Bronchial epithelial cell (primary cell): ENCODE results near the gene LSM3. TPM values are rescaled to one million over a fixed set of nuclear protein-coding genes. Genes with fewer than 3 reads are reported as not detected.

Experiments used
- DNase-seq: peaks from one replicate; pipeline ENCODE4 v3.0.0-alpha.2; 2010; ENCODE audit warnings: low read depth
- FAIRE-seq: peaks from 2 replicates; lab custom pipeline; 2011; peaks lifted over from hg19 to GRCh38; lab: Jason Lieb, UNC
- H3K27me3 ChIP-seq: 2 replicates; pipeline ENCODE4 v1.5.1; 2011; ENCODE audit warnings: low read length; ENCODE audit not compliant: control insufficient read depth, insufficient read depth
- H3K36me3 ChIP-seq: 2 replicates; pipeline ENCODE4 v1.5.1; 2011; ENCODE audit warnings: low read length; ENCODE audit not compliant: control insufficient read depth, insufficient read depth
- H3K4me3 ChIP-seq: 2 replicates; pipeline ENCODE4 v1.5.1; 2011; ENCODE audit warnings: mild to moderate bottlenecking, low read depth, low read length, control low read depth
- total RNA-seq: library from RNA; depleted of rRNA; stranded (reverse); fragments of >200 nt; gene quantifications from 2 replicates; pipeline ENCODE4 v1.2.1, GENCODE V29; 2014
- TF ChIP-seq, protein P1 (sequence below): IDR thresholded peaks from 2 replicates; pipeline ENCODE4 v1.5.1; 2011; ENCODE audit warnings: mild to moderate bottlenecking, moderate library complexity, low read length, control low read depth, inconsistent platforms; ENCODE audit not compliant: insufficient read depth, severe bottlenecking

Gene LSM3
- total RNA-seq, 1 donor from 2014 or later: 6.6 TPM

DNA sequence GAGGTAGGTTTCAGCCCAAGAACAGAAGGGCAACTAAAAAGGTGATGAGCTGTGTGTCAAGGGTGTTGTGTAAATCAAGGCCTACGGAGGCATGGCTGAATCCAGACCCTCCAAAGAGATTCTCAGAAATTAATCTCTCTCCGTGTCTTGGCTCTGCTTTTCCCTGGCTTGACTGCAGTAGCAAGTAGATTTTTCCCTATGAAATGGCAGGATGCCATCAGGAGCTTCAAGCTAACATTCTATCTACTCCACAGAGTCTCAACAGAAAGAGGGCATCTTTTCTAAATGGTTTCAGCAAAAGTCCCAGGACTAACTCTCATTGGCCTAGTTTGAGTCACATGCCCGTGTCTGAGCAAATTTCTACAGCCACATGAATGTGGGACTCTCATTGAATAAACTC lies 58.3 kb downstream of the LSM3 start:
- TF ChIP-seq, protein P1, sequence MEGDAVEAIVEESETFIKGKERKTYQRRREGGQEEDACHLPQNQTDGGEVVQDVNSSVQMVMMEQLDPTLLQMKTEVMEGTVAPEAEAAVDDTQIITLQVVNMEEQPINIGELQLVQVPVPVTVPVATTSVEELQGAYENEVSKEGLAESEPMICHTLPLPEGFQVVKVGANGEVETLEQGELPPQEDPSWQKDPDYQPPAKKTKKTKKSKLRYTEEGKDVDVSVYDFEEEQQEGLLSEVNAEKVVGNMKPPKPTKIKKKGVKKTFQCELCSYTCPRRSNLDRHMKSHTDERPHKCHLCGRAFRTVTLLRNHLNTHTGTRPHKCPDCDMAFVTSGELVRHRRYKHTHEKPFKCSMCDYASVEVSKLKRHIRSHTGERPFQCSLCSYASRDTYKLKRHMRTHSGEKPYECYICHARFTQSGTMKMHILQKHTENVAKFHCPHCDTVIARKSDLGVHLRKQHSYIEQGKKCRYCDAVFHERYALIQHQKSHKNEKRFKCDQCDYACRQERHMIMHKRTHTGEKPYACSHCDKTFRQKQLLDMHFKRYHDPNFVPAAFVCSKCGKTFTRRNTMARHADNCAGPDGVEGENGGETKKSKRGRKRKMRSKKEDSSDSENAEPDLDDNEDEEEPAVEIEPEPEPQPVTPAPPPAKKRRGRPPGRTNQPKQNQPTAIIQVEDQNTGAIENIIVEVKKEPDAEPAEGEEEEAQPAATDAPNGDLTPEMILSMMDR: no peak
- FAIRE-seq (no peak), DNase-seq (no peak)
- H3K27me3 ChIP-seq: no peaks in the 10 kb centered on the region
- H3K36me3 ChIP-seq: no peaks in the 10 kb centered on the region
- no peak overlapping the region for H3K4me3 ChIP-seq

DNA sequence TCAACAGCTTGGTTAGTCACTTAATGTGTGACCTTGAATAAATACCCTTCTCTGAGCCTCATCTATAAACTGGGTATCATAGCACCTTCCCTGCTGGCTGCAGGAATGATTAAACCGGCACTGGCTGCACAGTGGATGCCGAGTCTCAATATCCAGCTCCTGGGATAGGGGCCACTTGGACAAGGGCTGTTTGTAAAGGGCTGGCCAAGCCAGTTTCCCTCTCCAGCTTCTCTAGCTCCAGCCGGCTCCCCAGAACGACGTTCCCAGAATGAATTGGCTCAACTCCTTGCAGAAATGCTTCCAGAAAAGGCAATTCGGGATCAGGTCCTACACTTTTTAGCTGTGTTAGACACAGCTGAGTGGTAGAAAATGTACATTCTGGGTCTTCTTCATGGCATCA lies 58.8 kb downstream of the LSM3 start:
- no peak for DNase-seq
- H3K4me3 ChIP-seq: no peak overlapping the region
- H3K27me3 ChIP-seq: no peaks in the 10 kb centered on the region
- no peaks in the 10 kb centered on the region for H3K36me3 ChIP-seq
- TF ChIP-seq, protein P1: no peak
- no peak for FAIRE-seq

DNA sequence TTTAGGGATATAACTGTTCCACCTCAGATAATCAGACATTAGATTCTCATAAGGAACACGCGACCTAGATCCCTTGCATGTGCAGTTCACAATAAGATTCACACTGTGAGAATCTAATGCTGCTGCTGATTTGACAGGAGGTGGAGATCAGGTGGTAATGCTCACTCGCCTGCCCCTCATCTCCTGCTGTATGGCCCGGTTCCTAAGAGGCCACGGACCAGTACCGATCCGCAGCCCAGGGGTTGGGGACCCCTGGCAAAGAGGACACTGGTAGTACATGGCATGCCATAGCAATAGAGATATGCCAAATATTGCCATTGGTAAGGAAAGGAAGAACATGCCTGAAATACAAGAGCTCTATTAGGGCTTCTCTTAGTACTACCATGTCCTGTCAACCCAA lies 59.7 kb downstream of the LSM3 start:
- no peak overlapping the region for H3K4me3 ChIP-seq
- H3K36me3 ChIP-seq: no peaks in the 10 kb centered on the region
- TF ChIP-seq, protein P1: no peak
- FAIRE-seq (no peak), DNase-seq (no peak)
- H3K27me3 ChIP-seq: no peaks in the 10 kb centered on the region

DNA sequence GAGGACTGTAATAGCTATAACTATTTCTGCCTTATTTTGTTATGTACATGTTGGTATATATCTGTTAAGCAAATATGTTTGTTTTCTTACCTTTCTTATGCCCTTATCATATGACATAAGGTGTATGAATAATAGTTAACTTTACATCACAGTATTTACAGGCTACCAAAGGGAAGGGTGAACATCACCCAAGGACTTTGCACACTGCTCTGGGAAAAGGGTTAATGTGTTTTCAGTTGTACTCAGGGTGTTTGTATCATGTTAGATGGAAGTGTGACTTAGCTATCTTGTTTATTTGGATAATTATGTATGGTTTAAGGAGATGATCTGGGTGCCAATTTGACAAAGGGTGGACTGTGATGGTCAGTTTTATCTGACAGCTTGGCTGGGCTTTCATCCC lies 60.3 kb downstream of the LSM3 start:
- Histone ChIP-seq H3K27me3 (no peaks in the 10 kb centered on the region), H3K36me3 (no peaks in the 10 kb centered on the region), H3K4me3 (no peak overlapping the region)
- FAIRE-seq (no peak), DNase-seq (no peak)
- TF ChIP-seq, protein P1: no peak

DNA sequence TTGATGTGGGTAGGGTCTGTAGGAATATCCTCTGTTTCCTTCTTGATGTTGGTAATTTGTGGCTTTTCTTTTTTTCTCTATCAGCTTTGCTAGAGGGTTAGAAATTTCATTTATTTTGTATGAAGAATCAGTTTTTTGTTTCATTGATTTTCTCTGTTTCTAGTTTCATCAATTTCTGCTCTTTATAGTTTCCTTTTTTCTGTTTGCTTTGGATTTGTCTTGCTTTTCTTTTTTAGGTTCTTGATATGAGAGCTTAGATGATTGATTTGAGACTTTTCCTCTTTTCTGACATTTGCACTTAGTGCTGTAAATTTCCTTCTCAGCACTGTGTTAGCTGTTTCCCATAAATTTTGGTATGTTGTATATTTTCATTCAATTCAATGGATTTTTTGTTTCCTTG lies 61.3 kb downstream of the LSM3 start:
- TF ChIP-seq, protein P1: no peak
- DNase-seq (no peak), FAIRE-seq (no peak)
- no peaks in the 10 kb centered on the region for H3K27me3 ChIP-seq
- no peak overlapping the region for H3K4me3 ChIP-seq
- H3K36me3 ChIP-seq: no peaks in the 10 kb centered on the region

DNA sequence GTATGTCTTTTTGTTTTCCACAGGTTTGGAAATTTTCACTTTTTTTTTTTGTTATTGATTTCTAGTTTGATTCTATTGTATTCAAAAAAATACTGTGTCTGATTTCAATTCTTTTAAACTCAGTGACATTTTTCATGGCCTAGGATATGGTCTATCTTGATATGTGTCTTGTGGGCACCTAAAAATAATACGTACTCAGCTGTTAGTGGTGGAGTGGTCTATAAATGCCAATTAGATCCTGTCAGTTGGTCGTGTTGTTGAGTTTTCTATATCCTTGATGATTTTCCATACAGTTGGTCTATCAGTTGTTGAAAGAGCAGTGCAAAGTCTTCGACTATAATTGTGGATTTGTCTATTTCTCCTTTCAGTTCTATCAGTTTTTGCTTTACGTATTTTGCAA lies 61.7 kb downstream of the LSM3 start:
- Histone ChIP-seq H3K36me3 (no peaks in the 10 kb centered on the region), H3K27me3 (no peaks in the 10 kb centered on the region), H3K4me3 (no peak overlapping the region)
- TF ChIP-seq, protein P1: no peak
- no peak for DNase-seq
- no peak for FAIRE-seq
